H1 (cell line): Measurements from ENCODE around the gene CCNY.

Experiments
- BACH1 ChIP-seq: IDR thresholded peaks from 2 replicates; pipeline ENCODE4 v1.6.1; 2012; ENCODE audit warnings: low read length, improper control_type of control experiment
- CBX5 ChIP-seq: fragments of 300-800, 300-1000 bp; sonication (generic); IDR thresholded peaks from 2 replicates; pipeline ENCODE4 v1.7.1; 2016; ENCODE audit warnings: antibody characterized with exemption, low read length, low read depth
- CHD7 ChIP-seq: fragments of 300-600 bp; sonication (generic); IDR thresholded peaks from 2 replicates; pipeline ENCODE4 v1.7.1; 2012; ENCODE audit warnings: low read length, moderate library complexity, mild to moderate bottlenecking, inconsistent platforms; ENCODE audit not compliant: insufficient replicate concordance
- CTCF ChIP-seq, 3 experiments: IDR thresholded peaks; 1 replicate in 2 of 3; 2 replicates in 1 of 3; pipeline versions ENCODE4 v1.5.1 to v1.6.1; 2011; ENCODE audit warnings: low read length in 3 of 3, mild to moderate bottlenecking in 3 of 3, inconsistent platforms in 2 of 3, low read depth in 1 of 3, moderate library complexity in 1 of 3; ENCODE audit not compliant: insufficient read depth in 1 of 3; ENCODE audit errors: control extremely low read depth in 1 of 3
- EZH2 ChIP-seq: fragments of 200-600 bp; sonication (generic); IDR thresholded peaks from 2 replicates; pipeline ENCODE4 v1.7.1; 2012; ENCODE audit warnings: low read depth, mild to moderate bottlenecking, moderate library complexity, low read length, inconsistent platforms; ENCODE audit not compliant: severe bottlenecking
- GABPA ChIP-seq: IDR thresholded peaks from 2 replicates; pipeline ENCODE4 v1.6.1; 2011; ENCODE audit warnings: mild to moderate bottlenecking, low read length, moderate library complexity, borderline replicate concordance; ENCODE audit not compliant: insufficient read depth
- JUN ChIP-seq: IDR thresholded peaks from 2 replicates; pipeline ENCODE4 v1.6.1; 2011; ENCODE audit warnings: low read depth, mild to moderate bottlenecking, improper control_type of control experiment, low read length
- POLR2AphosphoS5 ChIP-seq: IDR thresholded peaks from 2 replicates; pipeline ENCODE4 v1.6.1; 2011; ENCODE audit warnings: low read depth, low read length
- RAD21 ChIP-seq, 2 experiments: IDR thresholded peaks in 1 of 2; conservative IDR thresholded peaks in 1 of 2; 2 replicates each; pipeline ENCODE4 v1.6.1; 2011; ENCODE audit warnings: low read depth in 2 of 2, low read length in 2 of 2, improper control_type of control experiment in 1 of 2, inconsistent platforms in 1 of 2, mild to moderate bottlenecking in 1 of 2, moderate library complexity in 1 of 2
- RNF2 ChIP-seq: fragments of 200-900, 300-1000 bp; sonication (generic); IDR thresholded peaks from 2 replicates; pipeline ENCODE4 v1.7.1; 2016; ENCODE audit warnings: borderline replicate concordance, low read depth, mild to moderate bottlenecking, antibody characterized with exemption, low read length; ENCODE audit not compliant: poor library complexity, severe bottlenecking; ENCODE audit errors: missing control alignments
- SP4 ChIP-seq: IDR thresholded peaks from 2 replicates; pipeline ENCODE4 v1.6.1; 2012; ENCODE audit warnings: low read length, inconsistent platforms
- TCF12 ChIP-seq: IDR thresholded peaks from 2 replicates; pipeline ENCODE4 v1.6.1; 2011; ENCODE audit warnings: low read depth, mild to moderate bottlenecking, low read length
- TF ChIP-seq, protein P1 (sequence below): IDR thresholded peaks from 2 replicates; pipeline ENCODE4 v1.6.1; 2011; ENCODE audit warnings: low read depth, mild to moderate bottlenecking, low read length; ENCODE audit not compliant: insufficient read depth
- TF ChIP-seq, protein P2 (sequence below): IDR thresholded peaks from 2 replicates; pipeline ENCODE4 v1.6.1; 2012; ENCODE audit warnings: inconsistent platforms

GRCh38 chr10:35564341-35564968 is 228.1 kb downstream of the CCNY start:
- TF ChIP-seq, protein P1, sequence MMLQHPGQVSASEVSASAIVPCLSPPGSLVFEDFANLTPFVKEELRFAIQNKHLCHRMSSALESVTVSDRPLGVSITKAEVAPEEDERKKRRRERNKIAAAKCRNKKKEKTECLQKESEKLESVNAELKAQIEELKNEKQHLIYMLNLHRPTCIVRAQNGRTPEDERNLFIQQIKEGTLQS, result no peak
- TF ChIP-seq CTCF (IDR thresholded peaks at IDR 0.05; ENCODE audit: control extremely low read depth in 1 of 3, insufficient read depth in 1 of 3, low read depth in 1 of 3, low read length in 3 of 3) (no peak), RNF2 (no peak), JUN (no peak), CHD7 (no peak), RAD21 (IDR thresholded peaks at IDR 0.05 in 1 of 2, conservative IDR thresholded peaks at IDR 0.05 in 1 of 2; ENCODE audit: low read depth in 2 of 2, low read length in 2 of 2) (no peak), CBX5 (no peak), BACH1 (no peak), EZH2 (no peak), TCF12 (no peak), GABPA (no peak), SP4 (no peak), POLR2AphosphoS5 (no peak)
- TF ChIP-seq, protein P2, sequence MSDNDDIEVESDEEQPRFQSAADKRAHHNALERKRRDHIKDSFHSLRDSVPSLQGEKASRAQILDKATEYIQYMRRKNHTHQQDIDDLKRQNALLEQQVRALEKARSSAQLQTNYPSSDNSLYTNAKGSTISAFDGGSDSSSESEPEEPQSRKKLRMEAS, result no peak
